RWPE2 (cell line): ENCODE results near the gene TTC23L.

ENCODE experiments used
- ATAC-seq: fragments of 200-7000 bp; cut with Tn5 transposase; 3 replicates; pipeline ENCODE4 v1.9.1; 2021; ENCODE audit warnings: low read depth
- DNase-seq: peaks from one replicate; pipeline ENCODE4 v3.0.0-alpha.2; 2020; ENCODE audit warnings: low spot score
- H3K27ac ChIP-seq: fragments of 450-650 bp; 2 replicates; pipeline ENCODE4 v1.5.1; 2017; ENCODE audit warnings: mild to moderate bottlenecking; ENCODE audit not compliant: poor library complexity, severe bottlenecking
- H3K27me3 ChIP-seq: fragments of 250-450 bp; sonication (Bioruptor Pico); 2 replicates; pipeline ENCODE4 v1.5.1; 2021; ENCODE audit warnings: mild to moderate bottlenecking, moderate library complexity; ENCODE audit not compliant: insufficient read depth, poor library complexity, severe bottlenecking
- H3K36me3 ChIP-seq: fragments of 250-450 bp; sonication (Bioruptor Pico); 2 replicates; pipeline ENCODE4 v1.5.1; 2020; ENCODE audit warnings: low read depth, mild to moderate bottlenecking, moderate library complexity
- H3K4me1 ChIP-seq: fragments of 250-450 bp; sonication (Bioruptor Pico); 2 replicates; pipeline ENCODE4 v1.5.1; 2021; ENCODE audit warnings: mild to moderate bottlenecking, moderate library complexity; ENCODE audit not compliant: insufficient read depth, poor library complexity, severe bottlenecking
- H3K4me3 ChIP-seq: fragments of 250-450 bp; sonication (Bioruptor Pico); 2 replicates; pipeline ENCODE4 v1.5.1; 2021; ENCODE audit warnings: mild to moderate bottlenecking, moderate library complexity; ENCODE audit not compliant: severe bottlenecking
- H3K9me3 ChIP-seq: fragments of 250-450 bp; sonication (Bioruptor Pico); 2 replicates; pipeline ENCODE4 v1.5.1; 2021; ENCODE audit warnings: mild to moderate bottlenecking, moderate library complexity; ENCODE audit not compliant: severe bottlenecking
- TF ChIP-seq, protein P1 (sequence below): fragments of 450-650 bp; IDR thresholded peaks from one replicate; pipeline ENCODE4 v1.5.1; 2017; ENCODE audit warnings: mild to moderate bottlenecking, moderate library complexity; ENCODE audit not compliant: poor library complexity, severe bottlenecking

Gene TTC23L

DNA sequence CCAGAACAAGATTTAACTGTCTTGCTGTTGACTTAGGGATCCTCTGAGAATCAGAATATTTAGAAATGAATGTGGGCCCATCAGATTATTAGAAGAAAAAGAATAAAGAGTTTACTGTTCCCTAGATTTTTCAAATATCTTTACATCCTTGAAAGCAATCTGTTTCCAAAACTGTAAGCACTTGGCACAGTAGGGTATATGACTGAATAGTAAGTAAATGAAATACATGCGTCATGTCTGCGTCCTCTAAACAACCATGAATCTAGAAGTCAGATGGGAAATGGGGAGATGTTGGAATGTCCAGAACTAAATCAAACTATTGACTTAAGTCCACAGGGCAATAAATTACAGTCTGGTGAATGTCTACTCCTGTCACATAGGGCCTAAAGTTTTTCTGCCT lies 26.1 kb downstream of the TTC23L start:
- Histone ChIP-seq H3K27ac (no peak overlapping the region), H3K4me3 (no peak overlapping the region), H3K9me3 (no peaks in the 10 kb centered on the region), H3K36me3 (no peaks in the 10 kb centered on the region), H3K27me3 (no peaks in the 10 kb centered on the region), H3K4me1 (no peaks in the 10 kb centered on the region)
- no peak for ATAC-seq
- TF ChIP-seq, protein P1, sequence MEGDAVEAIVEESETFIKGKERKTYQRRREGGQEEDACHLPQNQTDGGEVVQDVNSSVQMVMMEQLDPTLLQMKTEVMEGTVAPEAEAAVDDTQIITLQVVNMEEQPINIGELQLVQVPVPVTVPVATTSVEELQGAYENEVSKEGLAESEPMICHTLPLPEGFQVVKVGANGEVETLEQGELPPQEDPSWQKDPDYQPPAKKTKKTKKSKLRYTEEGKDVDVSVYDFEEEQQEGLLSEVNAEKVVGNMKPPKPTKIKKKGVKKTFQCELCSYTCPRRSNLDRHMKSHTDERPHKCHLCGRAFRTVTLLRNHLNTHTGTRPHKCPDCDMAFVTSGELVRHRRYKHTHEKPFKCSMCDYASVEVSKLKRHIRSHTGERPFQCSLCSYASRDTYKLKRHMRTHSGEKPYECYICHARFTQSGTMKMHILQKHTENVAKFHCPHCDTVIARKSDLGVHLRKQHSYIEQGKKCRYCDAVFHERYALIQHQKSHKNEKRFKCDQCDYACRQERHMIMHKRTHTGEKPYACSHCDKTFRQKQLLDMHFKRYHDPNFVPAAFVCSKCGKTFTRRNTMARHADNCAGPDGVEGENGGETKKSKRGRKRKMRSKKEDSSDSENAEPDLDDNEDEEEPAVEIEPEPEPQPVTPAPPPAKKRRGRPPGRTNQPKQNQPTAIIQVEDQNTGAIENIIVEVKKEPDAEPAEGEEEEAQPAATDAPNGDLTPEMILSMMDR = no peak
- no peak for DNase-seq

DNA sequence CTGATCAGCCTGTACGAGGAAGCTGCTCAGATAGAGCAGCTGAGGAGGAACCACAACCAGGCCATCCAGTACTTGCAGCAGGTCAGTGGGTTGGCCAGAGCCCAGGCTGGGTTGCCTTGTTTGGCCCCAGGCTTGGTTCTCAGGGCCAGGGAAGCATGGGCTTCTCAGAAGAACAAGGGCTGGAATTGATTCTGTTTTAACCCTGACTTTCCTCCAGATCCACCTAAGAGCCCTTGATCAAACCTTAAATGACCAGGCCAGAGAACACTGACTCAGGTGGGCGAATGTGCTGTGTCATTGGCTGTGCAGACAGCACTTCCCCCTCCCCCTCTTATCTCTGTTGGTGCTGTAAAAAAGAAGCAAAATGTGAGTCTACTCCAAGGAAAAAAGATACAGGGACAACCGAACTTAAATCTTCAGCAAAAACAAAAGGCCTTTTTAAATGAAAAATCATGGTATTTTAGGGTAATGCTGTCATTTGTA lies 28.1 kb downstream of the TTC23L start:
- ATAC-seq (no peak), DNase-seq (no peak)
- Histone ChIP-seq H3K4me3 (no peak overlapping the region), H3K9me3 (no peaks in the 10 kb centered on the region), H3K27ac (no peak overlapping the region), H3K36me3 (no peaks in the 10 kb centered on the region), H3K27me3 (no peaks in the 10 kb centered on the region), H3K4me1 (no peaks in the 10 kb centered on the region)
- TF ChIP-seq, protein P1 = no peak

GRCh38 chr5:34867660-34868059 lies 28.7 kb downstream of the TTC23L start:
- ATAC-seq (no peak), DNase-seq (no peak)
- H3K4me1 ChIP-seq = no peaks in the 10 kb centered on the region
- TF ChIP-seq, protein P1 = no peak
- no peaks in the 10 kb centered on the region for H3K36me3 ChIP-seq
- no peaks in the 10 kb centered on the region for H3K27me3 ChIP-seq
- H3K4me3 ChIP-seq = no peak overlapping the region
- H3K9me3 ChIP-seq = no peaks in the 10 kb centered on the region
- H3K27ac ChIP-seq = no peak overlapping the region

DNA sequence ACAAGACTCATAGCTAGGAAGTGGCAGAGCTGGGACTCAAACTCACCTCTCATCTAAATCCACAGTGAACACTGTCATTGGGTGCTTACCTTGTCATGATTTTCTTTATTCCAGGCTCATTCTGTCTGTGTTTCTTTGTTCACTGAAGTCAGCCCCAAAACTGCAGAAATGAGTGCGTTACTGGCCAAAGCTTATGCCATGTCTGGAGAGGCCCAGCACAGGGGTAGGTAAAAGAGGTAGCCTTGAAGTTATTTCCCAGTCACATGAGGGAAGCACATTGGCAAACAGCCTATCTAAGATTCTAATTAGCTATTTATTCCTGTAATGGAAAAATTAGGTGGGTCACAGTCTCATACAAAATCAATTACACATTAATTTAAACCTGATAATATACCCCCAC lies 29.8 kb downstream of the TTC23L start:
- Histone ChIP-seq H3K27ac (no peak overlapping the region), H3K4me1 (no peaks in the 10 kb centered on the region), H3K4me3 (no peak overlapping the region), H3K9me3 (no peaks in the 10 kb centered on the region), H3K36me3 (no peaks in the 10 kb centered on the region), H3K27me3 (no peaks in the 10 kb centered on the region)
- TF ChIP-seq, protein P1 = no peak
- DNase-seq = no peak
- ATAC-seq = no peak

DNA sequence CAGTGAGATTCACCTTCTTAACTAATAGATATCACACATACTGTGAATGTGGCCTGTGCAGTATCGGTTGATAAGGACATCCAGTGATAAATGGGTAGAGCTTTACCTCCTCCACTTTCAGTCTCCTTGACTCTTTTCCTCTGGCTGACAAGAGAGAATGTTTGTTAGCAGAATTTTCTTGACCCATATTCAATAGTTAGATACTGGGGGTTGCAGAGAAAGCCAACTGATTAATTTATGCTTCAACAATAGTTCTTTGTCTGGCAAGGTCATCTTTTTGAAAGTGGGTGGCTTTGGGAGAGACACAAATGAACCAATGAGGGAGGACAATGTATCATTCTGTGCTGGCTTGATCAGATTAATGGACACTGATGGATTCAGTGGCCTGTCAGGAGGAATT lies 30.3 kb downstream of the TTC23L start:
- no peak overlapping the region for H3K4me3 ChIP-seq
- no peaks in the 10 kb centered on the region for H3K9me3 ChIP-seq
- DNase-seq = no peak
- no peaks in the 10 kb centered on the region for H3K4me1 ChIP-seq
- no peak for ATAC-seq
- H3K27me3 ChIP-seq = no peaks in the 10 kb centered on the region
- TF ChIP-seq, protein P1 = no peak
- no peaks in the 10 kb centered on the region for H3K36me3 ChIP-seq
- no peak overlapping the region for H3K27ac ChIP-seq
